Measurements from ENCODE around the gene ORM2.
"Not testable (repeated sequence)": the region's sequence is repeated elsewhere in the genome, so short reads cannot be mapped to it uniquely, and the experiment has no call there.

ORM2 gene

DNA sequence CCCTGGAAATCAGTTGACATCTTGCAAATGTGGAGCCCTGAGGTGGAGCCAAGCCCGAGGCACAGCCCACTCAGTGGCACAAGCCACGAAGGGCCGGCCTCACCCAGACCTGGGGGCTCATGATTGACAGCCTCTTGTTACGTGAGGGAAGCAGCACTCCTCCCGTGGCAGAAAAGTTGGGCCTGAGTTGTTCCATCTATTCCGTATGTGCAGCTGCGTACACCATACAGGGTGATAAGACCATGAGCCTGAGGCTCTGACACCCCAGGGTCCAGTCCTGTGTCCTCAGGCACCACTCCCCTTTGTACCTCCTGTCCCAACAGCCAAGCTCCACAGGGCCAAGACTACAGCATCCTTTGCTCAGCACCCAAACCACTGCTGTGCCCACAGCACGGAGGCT, 1.9 kb upstream of the ORM2 start:
- no peak overlapping the region for H3K4me2 ChIP-seq (ENCODE audit: low read length)
- no peaks in the 10 kb centered on the region for H3K79me2 ChIP-seq (ENCODE audit: control insufficient read depth, low read length)
- H3K36me3 ChIP-seq (ENCODE audit: control insufficient read depth, low read length), result no peaks in the 10 kb centered on the region
- no peaks in the 10 kb centered on the region; the same call in 1 of the 2 replicates for H3K9me3 ChIP-seq (ENCODE audit: control insufficient read depth, insufficient read depth, low read length)
- no peaks in the 10 kb centered on the region for H3K9me2 ChIP-seq (replicated peaks; ENCODE audit: control insufficient read depth, low read length)
- 0 out of 2 replicates have a peak, but pooled peaks cover 2% of the 10 kb centered on the region for H3K27me3 ChIP-seq (ENCODE audit: control insufficient read depth, low read length)
- H4K20me1 ChIP-seq (ENCODE audit: control insufficient read depth, insufficient read depth, low read depth, low read length), result no peaks in the 10 kb centered on the region
- 0 out of 2 replicates have a peak, but pooled peaks cover 3% of the 10 kb centered on the region for H3F3A ChIP-seq (ENCODE audit: control insufficient read depth, insufficient read depth)
- H3K4me3 ChIP-seq (ENCODE audit: low read length), result no peak overlapping the region
- no peak overlapping the region for H3K27ac ChIP-seq (ENCODE audit: low read depth, low read length)
- TF ChIP-seq, protein P1, sequence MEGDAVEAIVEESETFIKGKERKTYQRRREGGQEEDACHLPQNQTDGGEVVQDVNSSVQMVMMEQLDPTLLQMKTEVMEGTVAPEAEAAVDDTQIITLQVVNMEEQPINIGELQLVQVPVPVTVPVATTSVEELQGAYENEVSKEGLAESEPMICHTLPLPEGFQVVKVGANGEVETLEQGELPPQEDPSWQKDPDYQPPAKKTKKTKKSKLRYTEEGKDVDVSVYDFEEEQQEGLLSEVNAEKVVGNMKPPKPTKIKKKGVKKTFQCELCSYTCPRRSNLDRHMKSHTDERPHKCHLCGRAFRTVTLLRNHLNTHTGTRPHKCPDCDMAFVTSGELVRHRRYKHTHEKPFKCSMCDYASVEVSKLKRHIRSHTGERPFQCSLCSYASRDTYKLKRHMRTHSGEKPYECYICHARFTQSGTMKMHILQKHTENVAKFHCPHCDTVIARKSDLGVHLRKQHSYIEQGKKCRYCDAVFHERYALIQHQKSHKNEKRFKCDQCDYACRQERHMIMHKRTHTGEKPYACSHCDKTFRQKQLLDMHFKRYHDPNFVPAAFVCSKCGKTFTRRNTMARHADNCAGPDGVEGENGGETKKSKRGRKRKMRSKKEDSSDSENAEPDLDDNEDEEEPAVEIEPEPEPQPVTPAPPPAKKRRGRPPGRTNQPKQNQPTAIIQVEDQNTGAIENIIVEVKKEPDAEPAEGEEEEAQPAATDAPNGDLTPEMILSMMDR (IDR thresholded peaks at IDR 0.05; ENCODE audit: low read depth, low read length, poor library complexity, severe bottlenecking), result no peak
- no peak for TF ChIP-seq EZH2phosphoT487 (IDR thresholded peaks at IDR 0.05; ENCODE audit: borderline replicate concordance, low read length)
- H3K4me1 ChIP-seq (ENCODE audit: control insufficient read depth, low read length), result no peaks in the 10 kb centered on the region

DNA sequence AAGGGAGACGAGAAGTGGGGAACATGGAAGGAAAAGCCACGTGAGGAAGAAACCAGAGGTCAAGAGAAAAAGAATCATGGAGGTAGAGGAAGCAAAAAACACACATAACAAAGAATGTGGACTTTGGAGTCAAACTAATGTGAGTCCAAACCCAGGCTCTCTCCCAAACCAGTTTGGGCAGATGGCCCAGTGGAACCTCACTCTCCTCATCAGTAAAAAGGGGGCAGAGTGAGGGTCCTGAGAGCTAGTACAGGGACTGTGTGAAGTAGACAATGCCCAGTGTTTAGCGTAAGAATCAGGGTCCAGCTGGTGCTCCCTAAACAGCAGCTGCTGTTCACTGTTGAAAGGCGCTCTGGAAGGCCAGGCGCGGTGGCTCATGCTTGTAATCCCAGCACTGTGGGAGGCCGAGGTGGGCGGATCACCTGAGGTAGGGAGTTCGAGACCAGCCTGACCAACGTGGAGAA, 1.3 kb upstream of the ORM2 start:
- H4K20me1 ChIP-seq (ENCODE audit: control insufficient read depth, insufficient read depth, low read depth, low read length); H3K4me3 ChIP-seq (ENCODE audit: low read length); H3K79me2 ChIP-seq (ENCODE audit: control insufficient read depth, low read length); H3K9me2 ChIP-seq (replicated peaks; ENCODE audit: control insufficient read depth, low read length); H3K36me3 ChIP-seq (ENCODE audit: control insufficient read depth, low read length); H3K4me2 ChIP-seq (ENCODE audit: low read length); H3F3A ChIP-seq (ENCODE audit: control insufficient read depth, insufficient read depth); H3K27ac ChIP-seq (ENCODE audit: low read depth, low read length); H3K9me3 ChIP-seq (ENCODE audit: control insufficient read depth, insufficient read depth, low read length); H3K4me1 ChIP-seq (ENCODE audit: control insufficient read depth, low read length); H3K27me3 ChIP-seq (ENCODE audit: control insufficient read depth, low read length): not testable (repeated sequence)

DNA sequence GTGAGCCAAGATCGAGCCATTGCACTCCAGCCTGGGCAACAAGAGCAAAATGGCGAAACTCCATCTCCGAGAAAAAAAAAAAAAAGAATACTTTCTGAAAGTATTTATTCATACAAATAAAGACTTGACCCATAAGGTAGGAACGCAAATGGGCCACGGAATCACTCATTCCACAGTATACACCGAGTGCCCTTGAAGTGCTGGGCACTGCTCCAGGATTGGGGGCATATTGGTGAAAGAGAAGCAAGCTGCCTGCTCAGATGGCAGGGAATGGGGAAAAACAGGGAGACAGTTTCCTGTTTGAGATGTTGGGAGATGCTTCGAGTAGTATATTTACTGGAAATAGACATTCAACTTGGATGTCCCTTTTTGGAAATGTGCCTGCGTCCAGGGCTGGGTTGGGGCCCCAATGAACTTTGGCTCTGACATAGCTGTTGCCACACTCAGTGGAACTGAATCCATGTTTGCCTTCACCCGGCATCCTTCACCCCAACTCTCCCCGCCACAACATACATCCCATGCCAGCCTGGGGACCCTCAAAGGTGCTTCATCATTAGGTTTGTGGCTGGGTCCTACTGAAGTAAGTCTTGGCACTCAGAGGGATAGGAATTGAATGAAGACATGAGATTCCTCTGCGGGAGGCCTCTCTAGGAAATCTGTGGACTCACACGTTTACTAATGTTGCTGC, 588 bp upstream of the ORM2 start:
- H3K27me3 ChIP-seq (ENCODE audit: control insufficient read depth, low read length); H3F3A ChIP-seq (ENCODE audit: control insufficient read depth, insufficient read depth); H4K20me1 ChIP-seq (ENCODE audit: control insufficient read depth, insufficient read depth, low read depth, low read length); H3K9me3 ChIP-seq (ENCODE audit: control insufficient read depth, insufficient read depth, low read length); H3K27ac ChIP-seq (ENCODE audit: low read depth, low read length); H3K36me3 ChIP-seq (ENCODE audit: control insufficient read depth, low read length); H3K4me2 ChIP-seq (ENCODE audit: low read length); H3K4me1 ChIP-seq (ENCODE audit: control insufficient read depth, low read length); H3K4me3 ChIP-seq (ENCODE audit: low read length); H3K9me2 ChIP-seq (replicated peaks; ENCODE audit: control insufficient read depth, low read length); H3K79me2 ChIP-seq (ENCODE audit: control insufficient read depth, low read length): not testable (repeated sequence)

DNA sequence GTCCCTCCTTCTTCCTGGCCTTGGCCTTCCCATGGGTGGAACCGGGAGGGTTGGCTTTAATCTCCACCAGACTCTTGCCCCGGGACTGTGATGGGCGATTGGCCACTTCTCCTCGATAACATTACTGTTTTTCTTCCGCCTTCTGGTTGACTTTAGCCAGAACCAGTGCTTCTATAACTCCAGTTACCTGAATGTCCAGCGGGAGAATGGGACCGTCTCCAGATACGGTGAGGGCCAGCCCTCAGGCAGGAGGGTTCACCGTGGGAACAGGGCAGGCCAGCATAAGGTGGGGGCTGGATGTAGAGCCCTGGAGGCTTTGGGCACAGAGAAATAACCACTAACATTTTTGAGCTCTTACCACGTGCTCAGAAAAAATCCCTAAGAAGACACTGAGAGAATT, 967 bp downstream of the ORM2 start:
- Histone ChIP-seq H3K79me2 (ENCODE audit: control insufficient read depth, low read length) (no peaks in the 10 kb centered on the region), H3K36me3 (ENCODE audit: control insufficient read depth, low read length) (peaks cover 14% of the 10 kb centered on the region), H3K27ac (ENCODE audit: low read depth, low read length) (no peak overlapping the region), H3K4me2 (ENCODE audit: low read length) (no peak overlapping the region), H4K20me1 (ENCODE audit: control insufficient read depth, insufficient read depth, low read depth, low read length) (no peaks in the 10 kb centered on the region), H3K9me2 (replicated peaks; ENCODE audit: control insufficient read depth, low read length) (no peaks in the 10 kb centered on the region), H3F3A (ENCODE audit: control insufficient read depth, insufficient read depth) (0 out of 2 replicates have a peak, but pooled peaks cover 7% of the 10 kb centered on the region), H3K9me3 (ENCODE audit: control insufficient read depth, insufficient read depth, low read length) (peaks cover 5% of the 10 kb centered on the region; the same call in 1 of the 2 replicates), H3K4me3 (ENCODE audit: low read length) (no peak overlapping the region), H3K27me3 (ENCODE audit: control insufficient read depth, low read length) (no peaks in the 10 kb centered on the region), H3K4me1 (ENCODE audit: control insufficient read depth, low read length) (no peaks in the 10 kb centered on the region)
- TF ChIP-seq, protein P1 (IDR thresholded peaks at IDR 0.05; ENCODE audit: low read depth, low read length, poor library complexity, severe bottlenecking), result no peak
- no peak for TF ChIP-seq EZH2phosphoT487 (IDR thresholded peaks at IDR 0.05; ENCODE audit: borderline replicate concordance, low read length)

GRCh38 chr9:114331229-114332195, 1.8 kb downstream of the ORM2 start:
- H3K4me1 ChIP-seq (ENCODE audit: control insufficient read depth, low read length); H3K79me2 ChIP-seq (ENCODE audit: control insufficient read depth, low read length); H3K27ac ChIP-seq (ENCODE audit: low read depth, low read length); H3K9me2 ChIP-seq (replicated peaks; ENCODE audit: control insufficient read depth, low read length); H4K20me1 ChIP-seq (ENCODE audit: control insufficient read depth, insufficient read depth, low read depth, low read length); H3K4me3 ChIP-seq (ENCODE audit: low read length); H3K27me3 ChIP-seq (ENCODE audit: control insufficient read depth, low read length); H3K4me2 ChIP-seq (ENCODE audit: low read length); H3K9me3 ChIP-seq (ENCODE audit: control insufficient read depth, insufficient read depth, low read length): not testable (repeated sequence)
- Histone ChIP-seq H3F3A (ENCODE audit: control insufficient read depth, insufficient read depth) (peaks cover 12% of the 10 kb centered on the region; the same call in 1 of the 2 replicates), H3K36me3 (ENCODE audit: control insufficient read depth, low read length) (peaks cover 23% of the 10 kb centered on the region)

DNA sequence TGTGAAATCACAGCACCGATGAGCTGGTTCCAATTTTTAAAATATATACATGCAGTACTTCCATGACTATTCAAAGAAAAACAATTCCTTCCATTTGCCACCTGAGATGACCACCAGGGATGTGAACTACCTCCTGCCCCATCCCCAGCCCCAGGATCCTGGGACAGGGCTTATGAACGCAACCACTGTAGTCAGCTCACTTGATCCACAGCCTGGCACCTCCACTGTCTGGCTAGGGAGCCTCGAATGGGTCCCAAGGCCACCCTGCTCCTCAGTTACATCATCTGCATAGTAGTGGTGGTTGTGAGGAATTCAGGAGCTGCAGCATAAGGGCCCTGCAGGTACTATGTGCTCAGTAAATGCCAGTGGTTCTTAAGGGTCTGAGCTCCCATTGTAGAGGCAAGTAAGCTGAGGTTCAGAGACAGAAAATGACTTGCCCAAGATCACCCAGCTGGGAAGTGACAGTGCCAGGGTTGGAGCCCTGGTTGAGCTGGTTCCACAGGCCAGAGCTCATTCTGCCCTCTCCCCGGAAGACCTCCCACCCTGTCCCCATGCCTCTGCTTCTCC, 2.9 kb downstream of the ORM2 start:
- H4K20me1 ChIP-seq (ENCODE audit: control insufficient read depth, insufficient read depth, low read depth, low read length); H3K79me2 ChIP-seq (ENCODE audit: control insufficient read depth, low read length); H3K4me1 ChIP-seq (ENCODE audit: control insufficient read depth, low read length); H3K4me3 ChIP-seq (ENCODE audit: low read length); H3K27ac ChIP-seq (ENCODE audit: low read depth, low read length); H3K9me2 ChIP-seq (replicated peaks; ENCODE audit: control insufficient read depth, low read length); H3K9me3 ChIP-seq (ENCODE audit: control insufficient read depth, insufficient read depth, low read length); H3K4me2 ChIP-seq (ENCODE audit: low read length); H3K27me3 ChIP-seq (ENCODE audit: control insufficient read depth, low read length): not testable (repeated sequence)
- Histone ChIP-seq H3K36me3 (ENCODE audit: control insufficient read depth, low read length) (peaks cover 32% of the 10 kb centered on the region), H3F3A (ENCODE audit: control insufficient read depth, insufficient read depth) (peaks cover 12% of the 10 kb centered on the region; the same call in 1 of the 2 replicates)

All from DOHH2 (cell line).